Measurements from ENCODE around the gene NEU3. TPM values are rescaled to one million over a fixed set of nuclear protein-coding genes. Genes with fewer than 3 reads are reported as not detected.

The NEU3 gene
- total and polyA plus RNA-seq, 9 donors, result 4.4 to 13.1 (median 8.8) TPM

GRCh38 chr11:74948546-74948897, 40.2 kb upstream of the NEU3 start:
- H3K27me3 ChIP-seq, result no peaks in the 10 kb centered on the region
- H3K9me3 ChIP-seq, result no peaks in the 10 kb centered on the region
- no peaks in the 10 kb centered on the region for H3K36me3 ChIP-seq
- H3K4me1 ChIP-seq (ENCODE audit: insufficient read depth), result peaks cover 5% of the 10 kb centered on the region
- H3K4me3 ChIP-seq, result peak overlapping the region; percentile 96
- peak overlapping the region; percentile 51 to 58 for H3K27ac ChIP-seq
- intact Hi-C loops (cut with DNase I), result loop anchor here in 1 of 4 donors (10.0 kb wide), 1 partner anchor 76 kb away; no protein-coding TSS in a partner anchor
- TF ChIP-seq, protein P1, sequence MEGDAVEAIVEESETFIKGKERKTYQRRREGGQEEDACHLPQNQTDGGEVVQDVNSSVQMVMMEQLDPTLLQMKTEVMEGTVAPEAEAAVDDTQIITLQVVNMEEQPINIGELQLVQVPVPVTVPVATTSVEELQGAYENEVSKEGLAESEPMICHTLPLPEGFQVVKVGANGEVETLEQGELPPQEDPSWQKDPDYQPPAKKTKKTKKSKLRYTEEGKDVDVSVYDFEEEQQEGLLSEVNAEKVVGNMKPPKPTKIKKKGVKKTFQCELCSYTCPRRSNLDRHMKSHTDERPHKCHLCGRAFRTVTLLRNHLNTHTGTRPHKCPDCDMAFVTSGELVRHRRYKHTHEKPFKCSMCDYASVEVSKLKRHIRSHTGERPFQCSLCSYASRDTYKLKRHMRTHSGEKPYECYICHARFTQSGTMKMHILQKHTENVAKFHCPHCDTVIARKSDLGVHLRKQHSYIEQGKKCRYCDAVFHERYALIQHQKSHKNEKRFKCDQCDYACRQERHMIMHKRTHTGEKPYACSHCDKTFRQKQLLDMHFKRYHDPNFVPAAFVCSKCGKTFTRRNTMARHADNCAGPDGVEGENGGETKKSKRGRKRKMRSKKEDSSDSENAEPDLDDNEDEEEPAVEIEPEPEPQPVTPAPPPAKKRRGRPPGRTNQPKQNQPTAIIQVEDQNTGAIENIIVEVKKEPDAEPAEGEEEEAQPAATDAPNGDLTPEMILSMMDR (IDR thresholded peaks at IDR 0.05), result no peak
- no peak for TF ChIP-seq POLR2A (IDR thresholded peaks at IDR 0.05)
- no peak for TF ChIP-seq EP300 (IDR thresholded peaks at IDR 0.05)
- 0 to 1% (median 1%) methylated on average over 9 of the region's 9 CpGs for WGBS, 3 donors
- no peak for DNase-seq

GRCh38 chr11:74948898-74949752, 39.6 kb upstream of the NEU3 start, which contains the start of the genes SPCS2 and XRRA1:
SPCS2 (plus strand) TSS chr11:74949266; CDS start chr11:74949286, 20 bp downstream.
XRRA1 (minus strand) TSS chr11:74949091; CDS start chr11:74940878, 8,213 bp downstream.
- Histone ChIP-seq H3K4me1 (ENCODE audit: insufficient read depth) (peaks cover 5% of the 10 kb centered on the region), H3K27me3 (no peaks in the 10 kb centered on the region), H3K9me3 (no peaks in the 10 kb centered on the region), H3K4me3 (peak within 1 kb of the TSS; percentile 96), H3K27ac (peak within 1 kb of the TSS; percentile 51 to 58), H3K36me3 (no peaks in the 10 kb centered on the region)
- TF ChIP-seq, protein P1 (IDR thresholded peaks at IDR 0.05), result no peak
- TF ChIP-seq POLR2A (IDR thresholded peaks at IDR 0.05), result peak; percentile 74
- peak; percentile 96 to 97 (median 97) for DNase-seq
- intact Hi-C loops (cut with DNase I), result loop anchor here in 1 of 4 donors (10.0 kb wide), 1 partner anchor 76 kb away; no protein-coding TSS in a partner anchor
- WGBS, 3 donors, result 0 to 1% (median 0%) methylated on average over 66 to 67 of the region's 67 CpGs

GRCh38 chr11:74949753-74950137, 39.0 kb upstream of the NEU3 start:
- Histone ChIP-seq H3K4me3 (peak overlapping the region; percentile 96), H3K4me1 (ENCODE audit: insufficient read depth) (peaks cover 5% of the 10 kb centered on the region), H3K27me3 (no peaks in the 10 kb centered on the region), H3K36me3 (no peaks in the 10 kb centered on the region), H3K9me3 (no peaks in the 10 kb centered on the region), H3K27ac (peak overlapping the region; percentile 24 to 58)
- intact Hi-C loops (cut with DNase I), result loop anchor here in 1 of 4 donors (10.0 kb wide), 1 partner anchor 75 kb away; no protein-coding TSS in a partner anchor
- WGBS, 3 donors, result 0 to 1% (median 0%) methylated on average over 6 of the region's 6 CpGs
- TF ChIP-seq EP300 (IDR thresholded peaks at IDR 0.05) (no peak), POLR2A (IDR thresholded peaks at IDR 0.05) (no peak)
- TF ChIP-seq, protein P1 (IDR thresholded peaks at IDR 0.05), result no peak
- no peak for DNase-seq

GRCh38 chr11:74950374-74950969, 38.3 kb upstream of the NEU3 start:
- H3K4me1 ChIP-seq (ENCODE audit: insufficient read depth), result peaks cover 5% of the 10 kb centered on the region
- WGBS, 3 donors, result 57 to 61% (median 59%) methylated on average over 2 of the region's 2 CpGs
- no peak overlapping the region for H3K27ac ChIP-seq
- no peaks in the 10 kb centered on the region for H3K9me3 ChIP-seq
- H3K4me3 ChIP-seq, result peak overlapping the region; percentile 96
- no peak for DNase-seq
- no peaks in the 10 kb centered on the region for H3K27me3 ChIP-seq
- H3K36me3 ChIP-seq, result no peaks in the 10 kb centered on the region
- intact Hi-C loops (cut with DNase I), result no loop called here
- TF ChIP-seq POLR2A (IDR thresholded peaks at IDR 0.05) (no peak), EP300 (IDR thresholded peaks at IDR 0.05) (no peak)
- TF ChIP-seq, protein P1 (IDR thresholded peaks at IDR 0.05), result no peak

Data from ovary (tissue), 9 donors.